Vagina (tissue), 2 donors: ENCODE measurements around the gene SIK2. TPM values are rescaled to one million over a fixed set of nuclear protein-coding genes. Genes with fewer than 3 reads are reported as not detected.

Experiments
- DNase-seq, 2 donors: peaks; one replicate each; pipeline ENCODE4 v3.0.0-alpha.2; 2017; ENCODE audit errors: extremely low spot score in 2 of 2
- H3K27ac ChIP-seq: fragments of 200-600 bp; sonication (generic); one replicate; pipeline ENCODE4 v1.5.1; 2019
- H3K27me3 ChIP-seq: fragments of 200-600 bp; sonication (generic); one replicate; pipeline ENCODE4 v1.5.1; 2019
- H3K36me3 ChIP-seq, 2 donors: fragments of 200-600 bp; sonication (generic); one replicate each; pipeline ENCODE4 v1.5.1; 2017 to 2019
- H3K4me1 ChIP-seq: fragments of 200-600 bp; sonication (generic); one replicate; pipeline ENCODE4 v1.5.1; 2019
- H3K4me3 ChIP-seq, 2 donors: fragments of 200-600 bp; sonication (generic); 1 replicate in 1 of 2; 2 replicates in 1 of 2; pipeline ENCODE4 v1.5.1; 2016 to 2019
- H3K9me3 ChIP-seq: fragments of 200-600 bp; sonication (generic); one replicate; pipeline ENCODE4 v1.5.1; 2019
- CTCF ChIP-seq, 3 experiments: fragments of 450-650 bp in 2 of 3; fragments of 200-600 bp in 1 of 3; sonication (generic) in 1 of 3; IDR thresholded peaks; one replicate each; pipeline ENCODE4 v1.5.1; 2017 to 2019; ENCODE audit warnings: antibody characterized with exemption in 3 of 3, mild to moderate bottlenecking in 2 of 3, moderate library complexity in 2 of 3
- POLR2A ChIP-seq, 2 donors: fragments of 450-650 bp; IDR thresholded peaks; one replicate each; pipeline ENCODE4 v1.6.1; 2017; ENCODE audit warnings: antibody characterized with exemption in 2 of 2, mild to moderate bottlenecking in 2 of 2, moderate library complexity in 2 of 2
- POLR2AphosphoS5 ChIP-seq, 2 donors: sonication (generic); formaldehyde crosslinking; IDR thresholded peaks; one replicate each; pipeline ENCODE4 v1.9.0; 2017; ENCODE audit warnings: antibody characterized with exemption in 2 of 2, mild to moderate bottlenecking in 2 of 2, low read depth in 1 of 2; ENCODE audit not compliant: insufficient read depth in 1 of 2
- intact Hi-C: fragments of 100-400 bp; cut with DNase I; formaldehyde crosslinking; loops from one replicate; pipeline ENCODE4 v1.15.1; 2023
- total RNA-seq: library from RNA; depleted of rRNA; stranded (reverse); fragments of >200 nt; gene quantifications from one replicate; pipeline ENCODE4 v1.2.3, GENCODE V29; 2016

The SIK2 gene
- total RNA-seq, 1 donor from 2014 or later, result 16.7 TPM

GRCh38 chr11:111660822-111661221 lies 58.6 kb downstream of the SIK2 start:
- H3K36me3 ChIP-seq, result no peaks in the 10 kb centered on the region
- intact Hi-C loops, result no loop called here
- no peak for DNase-seq
- H3K27ac ChIP-seq, result no peak overlapping the region
- peaks cover 9% of the 10 kb centered on the region for H3K4me1 ChIP-seq
- no peaks in the 10 kb centered on the region for H3K27me3 ChIP-seq
- no peaks in the 10 kb centered on the region for H3K9me3 ChIP-seq
- TF ChIP-seq POLR2AphosphoS5 (IDR thresholded peaks at IDR 0.05; ENCODE audit: insufficient read depth in 1 of 2, low read depth in 1 of 2), result no peak
- TF ChIP-seq CTCF (IDR thresholded peaks at IDR 0.05), result no peak
- no peak for TF ChIP-seq POLR2A (IDR thresholded peaks at IDR 0.05)
- H3K4me3 ChIP-seq, result no peak overlapping the region

DNA sequence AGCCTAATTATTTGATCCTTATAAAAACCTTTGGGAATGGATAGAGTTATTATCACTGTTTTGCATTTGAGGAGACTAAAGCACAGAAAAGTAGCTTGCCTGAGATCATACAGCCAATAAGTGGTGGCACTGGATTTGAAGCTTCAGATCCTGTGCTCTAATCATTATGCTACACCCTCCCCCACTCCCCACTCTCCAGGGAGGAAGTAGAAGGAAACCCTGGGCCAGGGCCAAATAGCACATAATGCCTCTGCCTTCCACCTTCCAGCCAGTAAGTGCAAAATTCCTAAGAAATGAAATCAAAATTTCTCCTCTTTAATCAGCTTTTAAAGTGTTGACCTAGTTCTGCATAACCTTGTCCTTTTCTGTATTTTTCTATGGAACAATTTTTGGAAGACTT lies 61.6 kb downstream of the SIK2 start:
- no peak overlapping the region for H3K4me3 ChIP-seq
- intact Hi-C loops, result no loop called here
- TF ChIP-seq CTCF (IDR thresholded peaks at IDR 0.05), result no peak
- no peak for TF ChIP-seq POLR2A (IDR thresholded peaks at IDR 0.05)
- TF ChIP-seq POLR2AphosphoS5 (IDR thresholded peaks at IDR 0.05; ENCODE audit: insufficient read depth in 1 of 2, low read depth in 1 of 2), result no peak

GRCh38 chr11:111665777-111666176 lies 63.5 kb downstream of the SIK2 start:
- peaks cover 9% of the 10 kb centered on the region for H3K4me1 ChIP-seq
- no peak overlapping the region for H3K4me3 ChIP-seq
- no peaks in the 10 kb centered on the region for H3K36me3 ChIP-seq
- no peaks in the 10 kb centered on the region for H3K27me3 ChIP-seq
- TF ChIP-seq CTCF (IDR thresholded peaks at IDR 0.05), result no peak
- TF ChIP-seq POLR2A (IDR thresholded peaks at IDR 0.05), result no peak
- TF ChIP-seq POLR2AphosphoS5 (IDR thresholded peaks at IDR 0.05; ENCODE audit: insufficient read depth in 1 of 2, low read depth in 1 of 2), result no peak
- no peak overlapping the region for H3K27ac ChIP-seq
- H3K9me3 ChIP-seq, result no peaks in the 10 kb centered on the region
- intact Hi-C loops, result no loop called here
- no peak for DNase-seq

More for the DNA sequence above, 61.6 kb downstream of the SIK2 start:
- no peak for DNase-seq
- H3K27ac ChIP-seq, result no peak overlapping the region
- H3K36me3 ChIP-seq, result no peaks in the 10 kb centered on the region
- peaks cover 9% of the 10 kb centered on the region for H3K4me1 ChIP-seq
- no peaks in the 10 kb centered on the region for H3K27me3 ChIP-seq
- no peaks in the 10 kb centered on the region for H3K9me3 ChIP-seq

DNA sequence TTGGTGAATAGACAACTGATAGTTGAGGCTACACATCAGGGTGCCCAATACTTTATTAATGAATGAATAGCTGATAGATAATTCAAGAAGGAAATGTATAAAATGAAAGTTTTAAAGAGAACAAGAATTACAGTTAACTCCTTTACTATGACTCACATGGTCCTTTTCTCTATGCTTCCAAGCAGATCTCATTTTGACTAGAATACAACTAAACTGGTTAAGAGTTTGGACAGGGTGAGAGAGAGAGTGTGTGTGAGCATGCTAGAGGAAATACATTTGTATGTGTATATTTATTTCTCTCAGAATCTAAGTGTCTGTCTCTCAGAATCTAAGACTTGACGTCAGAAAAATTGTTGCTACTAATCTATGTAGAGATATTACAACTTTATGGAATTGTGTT lies 66.7 kb downstream of the SIK2 start:
- Histone ChIP-seq H3K9me3 (no peaks in the 10 kb centered on the region), H3K36me3 (peaks cover 0 to 8% of the 10 kb centered on the region in 2 donors), H3K27me3 (no peaks in the 10 kb centered on the region), H3K27ac (no peak overlapping the region), H3K4me1 (no peaks in the 10 kb centered on the region), H3K4me3 (no peak overlapping the region)
- TF ChIP-seq POLR2A (IDR thresholded peaks at IDR 0.05) (no peak), POLR2AphosphoS5 (IDR thresholded peaks at IDR 0.05; ENCODE audit: insufficient read depth in 1 of 2, low read depth in 1 of 2) (no peak), CTCF (IDR thresholded peaks at IDR 0.05) (no peak)
- DNase-seq, result no peak
- intact Hi-C loops, result no loop called here

DNA sequence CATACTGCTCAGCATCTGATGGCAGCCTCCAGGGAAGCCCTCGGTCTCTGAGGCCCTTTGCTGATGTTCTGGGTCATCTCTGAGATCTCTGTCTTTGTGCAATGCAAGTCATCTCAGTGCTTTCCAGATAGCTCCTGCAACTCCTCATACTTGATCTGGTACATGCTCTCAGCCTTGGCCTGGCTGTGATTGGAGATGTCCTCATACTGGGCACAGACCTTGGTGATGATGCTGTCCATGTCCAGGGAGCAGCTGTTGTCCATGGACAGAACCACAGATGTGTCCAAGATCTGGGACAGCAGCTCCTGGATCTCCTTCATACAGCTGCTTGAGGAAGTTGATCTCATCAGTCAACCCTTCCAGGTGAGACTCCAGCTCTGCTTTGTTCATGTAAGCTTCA lies 69.1 kb downstream of the SIK2 start:
- DNase-seq, result no peak
- no peak overlapping the region for H3K27ac ChIP-seq
- H3K4me3 ChIP-seq, result no peak overlapping the region
- TF ChIP-seq POLR2A (IDR thresholded peaks at IDR 0.05) (no peak), CTCF (IDR thresholded peaks at IDR 0.05) (no peak), POLR2AphosphoS5 (IDR thresholded peaks at IDR 0.05; ENCODE audit: insufficient read depth in 1 of 2, low read depth in 1 of 2) (no peak)
- H3K9me3 ChIP-seq, result no peaks in the 10 kb centered on the region
- peaks cover 0 to 8% of the 10 kb centered on the region in 2 donors for H3K36me3 ChIP-seq
- no peaks in the 10 kb centered on the region for H3K27me3 ChIP-seq
- no peaks in the 10 kb centered on the region for H3K4me1 ChIP-seq
- intact Hi-C loops, result no loop called here
